HCT116 (cell line): ENCODE measurements around the gene SCTR.

Experiments
- CTCF ChIP-seq, 3 experiments: fragments of 200-600 bp in 1 of 3; sonication (generic) in 1 of 3; IDR thresholded peaks in 2 of 3; conservative IDR thresholded peaks in 1 of 3; 2 replicates each; pipeline ENCODE4 v1.5.1; 2012 to 2017; ENCODE audit warnings: low read depth in 2 of 3, low read length in 2 of 3, antibody characterized with exemption in 1 of 3, borderline replicate concordance in 1 of 3, control low read depth in 1 of 3, mild to moderate bottlenecking in 1 of 3, mixed read lengths in 1 of 3, mixed run types in 1 of 3, moderate library complexity in 1 of 3; ENCODE audit not compliant: insufficient read depth in 1 of 3
- POLR2A ChIP-seq: IDR thresholded peaks from 2 replicates; pipeline ENCODE4 v1.7.0; 2011; ENCODE audit warnings: borderline replicate concordance; ENCODE audit not compliant: insufficient read depth, insufficient read length; ENCODE audit errors: extremely low read depth

- TF ChIP-seq POLR2A (no peak), CTCF (IDR thresholded peaks at IDR 0.05 in 2 of 3, conservative IDR thresholded peaks at IDR 0.05 in 1 of 3; ENCODE audit: borderline replicate concordance in 1 of 3, insufficient read depth in 1 of 3, low read depth in 2 of 3, low read length in 2 of 3) (no peak)
These were observed 1.3 kb upstream of the SCTR start for GRCh38 chr2:119525614-119526013.
